HEK293 (cell line): ENCODE data around the gene PALM.

ENCODE experiments used
- CTCF ChIA-PET: fragments of 350-600 bp; formaldehyde crosslinking; extraction: SDS; loops from one replicate; lab custom pipeline; 2021; ENCODE audit warnings: antibody characterized with exemption; lab: Yijun Ruan, JAX
- POLR2A ChIA-PET: fragments of 300-600 bp; formaldehyde crosslinking; extraction: SDS; loops from one replicate; lab custom pipeline; 2020; ENCODE audit warnings: antibody characterized with exemption, inconsistent platforms; lab: Yijun Ruan, JAX
- H3K27ac ChIP-seq: fragments of 200-500 bp; sonication (Bioruptor generic); 2 replicates; pipeline ENCODE4 v1.5.1; 2014; ENCODE audit warnings: low read depth, low read length, control low read depth, inconsistent platforms; ENCODE audit errors: extremely low read depth
- H3K36me3 ChIP-seq, 2 experiments: fragments of 200-500 bp in 1 of 2; sonication (Bioruptor generic) in 1 of 2; 1 replicate in 1 of 2; 2 replicates in 1 of 2; pipeline ENCODE4 v1.5.1; 2014 to 2017; ENCODE audit warnings: inconsistent platforms in 2 of 2, low read length in 2 of 2; ENCODE audit not compliant: control insufficient read depth in 2 of 2, insufficient read depth in 1 of 2
- H3K4me1 ChIP-seq: fragments of 200-500 bp; sonication (Bioruptor generic); 2 replicates; pipeline ENCODE4 v1.5.1; 2014; ENCODE audit warnings: mild to moderate bottlenecking, low read length, inconsistent platforms; ENCODE audit not compliant: control insufficient read depth, insufficient read depth
- H3K4me3 ChIP-seq: 2 replicates; pipeline ENCODE4 v1.5.1; 2011; ENCODE audit warnings: low read depth, mild to moderate bottlenecking, control low read depth, low read length, moderate library complexity
- H3K9me3 ChIP-seq: fragments of 200-500 bp; sonication (Bioruptor generic); 2 replicates; pipeline ENCODE4 v1.5.1; 2014; ENCODE audit warnings: low read depth, low read length, inconsistent platforms; ENCODE audit not compliant: control insufficient read depth, insufficient read depth
- BCL11B ChIP-seq: fragments of 450-650 bp; formaldehyde crosslinking; IDR thresholded peaks from 2 replicates; pipeline ENCODE4 v1.5.1; 2016; ENCODE audit warnings: low read depth, missing biosample characterization, missing genetic modification characterization
- GLIS1 ChIP-seq: fragments of 450-650 bp; formaldehyde crosslinking; IDR thresholded peaks from 2 replicates; pipeline ENCODE4 v1.5.1; 2016; ENCODE audit warnings: missing biosample characterization, missing genetic modification characterization
- GLIS2 ChIP-seq: fragments of 450-650 bp; formaldehyde crosslinking; IDR thresholded peaks from 2 replicates; pipeline ENCODE4 v1.5.1; 2016; ENCODE audit warnings: missing biosample characterization, missing genetic modification characterization
- IKZF3 ChIP-seq: fragments of 450-650 bp; IDR thresholded peaks from 2 replicates; pipeline ENCODE4 v1.5.0; 2018; ENCODE audit warnings: missing biosample characterization, mild to moderate bottlenecking, missing genetic modification characterization, moderate library complexity
- KLF1 ChIP-seq: fragments of 450-650 bp; formaldehyde crosslinking; IDR thresholded peaks from 2 replicates; pipeline ENCODE4 v1.5.1; 2016; ENCODE audit warnings: missing biosample characterization, missing genetic modification characterization
- SP2 ChIP-seq: fragments of 450-650 bp; formaldehyde crosslinking; IDR thresholded peaks from 2 replicates; pipeline ENCODE4 v1.5.1; 2016; ENCODE audit warnings: missing biosample characterization, missing genetic modification characterization
- SP3 ChIP-seq: fragments of 450-650 bp; formaldehyde crosslinking; IDR thresholded peaks from 2 replicates; pipeline ENCODE4 v1.5.1; 2016; ENCODE audit warnings: missing biosample characterization, missing genetic modification characterization
- WT1 ChIP-seq: fragments of 450-650 bp; formaldehyde crosslinking; IDR thresholded peaks from 2 replicates; pipeline ENCODE4 v1.5.1; 2016; ENCODE audit warnings: missing biosample characterization, missing genetic modification characterization
- ZBTB20 ChIP-seq: fragments of 450-650 bp; formaldehyde crosslinking; IDR thresholded peaks from 2 replicates; pipeline ENCODE4 v1.5.1; 2016; ENCODE audit warnings: missing biosample characterization, missing genetic modification characterization
- ZBTB8A ChIP-seq: fragments of 450-650 bp; formaldehyde crosslinking; IDR thresholded peaks from 2 replicates; pipeline ENCODE4 v1.5.1; 2016; ENCODE audit warnings: missing biosample characterization, missing genetic modification characterization
- ZFP69B ChIP-seq: fragments of 450-650 bp; formaldehyde crosslinking; IDR thresholded peaks from 2 replicates; pipeline ENCODE4 v1.5.1; 2016; ENCODE audit warnings: missing biosample characterization, missing genetic modification characterization
- ZIC2 ChIP-seq: fragments of 450-650 bp; formaldehyde crosslinking; IDR thresholded peaks from 2 replicates; pipeline ENCODE4 v1.5.1; 2016; ENCODE audit warnings: missing biosample characterization, missing genetic modification characterization
- ZNF121 ChIP-seq: fragments of 450-650 bp; formaldehyde crosslinking; IDR thresholded peaks from 2 replicates; pipeline ENCODE4 v1.5.1; 2016; ENCODE audit warnings: missing biosample characterization, missing genetic modification characterization
- ZNF335 ChIP-seq: fragments of 450-650 bp; formaldehyde crosslinking; conservative IDR thresholded peaks from 2 replicates; pipeline ENCODE4 v1.5.1; 2016; ENCODE audit warnings: missing biosample characterization, missing genetic modification characterization
- ZNF394 ChIP-seq: fragments of 450-650 bp; formaldehyde crosslinking; IDR thresholded peaks from 2 replicates; pipeline ENCODE4 v1.5.1; 2016; ENCODE audit warnings: missing biosample characterization, missing genetic modification characterization, mild to moderate bottlenecking, moderate library complexity, borderline replicate concordance
- ZNF544 ChIP-seq: fragments of 450-650 bp; formaldehyde crosslinking; IDR thresholded peaks from 2 replicates; pipeline ENCODE4 v1.5.0; 2017; ENCODE audit warnings: missing biosample characterization, missing genetic modification characterization
- ZNF561 ChIP-seq: fragments of 450-650 bp; IDR thresholded peaks from 2 replicates; pipeline ENCODE4 v1.5.1; 2018; ENCODE audit warnings: missing biosample characterization, missing genetic modification characterization, borderline replicate concordance
- ZNF596 ChIP-seq: fragments of 450-650 bp; IDR thresholded peaks from 2 replicates; pipeline ENCODE4 v1.5.0; 2018; ENCODE audit warnings: missing biosample characterization, mild to moderate bottlenecking, missing genetic modification characterization, moderate library complexity
- ZNF624 ChIP-seq: fragments of 450-650 bp; formaldehyde crosslinking; IDR thresholded peaks from 2 replicates; pipeline ENCODE4 v1.5.1; 2017; ENCODE audit warnings: missing biosample characterization, missing genetic modification characterization
- ZNF677 ChIP-seq: fragments of 450-650 bp; IDR thresholded peaks from 2 replicates; pipeline ENCODE4 v1.5.0; 2018; ENCODE audit warnings: missing biosample characterization, mild to moderate bottlenecking, missing genetic modification characterization, moderate library complexity
- TF ChIP-seq, protein P1 (sequence below): fragments of 450-650 bp; formaldehyde crosslinking; IDR thresholded peaks from 2 replicates; pipeline ENCODE4 v1.5.1; 2017; ENCODE audit warnings: missing biosample characterization, missing genetic modification characterization
- TF ChIP-seq, protein P2 (sequence below): fragments of 450-650 bp; formaldehyde crosslinking; IDR thresholded peaks from 2 replicates; pipeline ENCODE4 v1.5.1; 2016; ENCODE audit warnings: missing biosample characterization, missing genetic modification characterization
- TF ChIP-seq, protein P3 (sequence below): fragments of 450-650 bp; formaldehyde crosslinking; IDR thresholded peaks from 2 replicates; pipeline ENCODE4 v1.5.1; 2016; ENCODE audit warnings: missing biosample characterization, missing genetic modification characterization
- TF ChIP-seq, protein P4 (sequence below): fragments of 450-650 bp; formaldehyde crosslinking; IDR thresholded peaks from 2 replicates; pipeline ENCODE4 v1.5.1; 2017; ENCODE audit warnings: missing biosample characterization, missing genetic modification characterization

Gene PALM

DNA sequence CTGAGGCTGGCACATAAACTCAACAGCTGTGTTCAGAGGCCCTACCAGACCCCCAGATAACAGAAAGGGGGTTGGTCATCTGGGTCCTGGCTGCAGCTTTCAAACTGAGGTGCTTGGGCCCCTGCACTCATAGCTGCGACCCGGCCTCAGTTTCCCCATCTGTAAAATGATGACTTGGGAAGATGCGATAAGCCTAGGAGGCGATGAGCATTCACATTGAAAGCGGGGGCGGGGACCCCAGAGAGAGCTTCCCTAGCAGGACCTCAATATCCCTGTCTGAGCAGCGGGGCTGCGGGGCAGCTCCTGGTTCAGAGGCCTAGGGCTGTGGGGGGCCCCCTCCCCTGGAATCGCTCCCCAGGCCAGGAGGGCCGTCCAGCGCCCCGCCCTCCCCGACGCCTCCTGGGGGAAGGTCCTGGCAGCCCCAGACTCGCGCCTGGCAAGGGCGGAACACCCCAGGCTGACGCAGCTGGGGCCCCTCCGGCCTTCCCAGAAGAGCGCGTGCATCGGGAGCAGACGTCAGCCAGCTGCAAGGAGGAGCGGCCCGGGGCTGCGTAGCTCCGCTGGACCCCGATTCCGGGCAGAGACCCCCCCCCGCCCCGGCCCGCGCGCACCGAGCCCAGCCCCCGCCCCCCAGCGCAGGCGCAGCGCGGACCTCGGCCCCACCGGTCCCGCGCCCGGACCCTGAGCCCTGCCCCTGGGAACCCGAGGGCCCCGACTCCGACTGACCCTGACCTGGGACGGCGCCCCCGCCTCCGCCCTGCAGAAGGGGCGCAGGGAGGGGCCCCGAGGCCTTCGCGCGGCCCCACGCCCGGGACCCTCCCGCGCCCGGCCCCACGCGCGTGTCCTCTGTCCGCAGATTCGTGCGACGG, 29.1 kb upstream of the PALM start:
- peak overlapping the region; percentile 92 for H3K27ac ChIP-seq
- TF ChIP-seq SP2 (peak; percentile 62), IKZF3 (tag by site-specific recombination) (no peak), ZNF561 (tag by site-specific recombination) (peak; percentile 73; the same call in 1 of the 2 replicates), ZNF544 (tag by site-specific recombination) (no peak), BCL11B (no peak), KLF1 (tag by site-specific recombination) (peak; percentile 56), ZFP69B (tag by site-specific recombination) (no peak), ZNF624 (tag by site-specific recombination) (no peak), ZIC2 (peak; percentile 73), ZBTB20 (tag by site-specific recombination) (peak; percentile 33; the same call in 1 of the 2 replicates), ZNF335 (tag by site-specific recombination) (peak; percentile 69), WT1 (tag by site-specific recombination) (no peak), ZNF394 (no peak), ZBTB8A (tag by site-specific recombination) (peak; percentile 54; the same call in 1 of the 2 replicates), ZNF677 (tag by site-specific recombination) (0 out of 2 replicates have a peak, but pooled peaks have one; percentile 49), ZNF121 (no peak), SP3 (tag by site-specific recombination) (peak; percentile 55), GLIS1 (tag by site-specific recombination) (peak; percentile 95), ZNF596 (tag by site-specific recombination) (peak; percentile 52; the same call in 1 of the 2 replicates), GLIS2 (tag by site-specific recombination) (peak; percentile 59)
- TF ChIP-seq, protein P1, sequence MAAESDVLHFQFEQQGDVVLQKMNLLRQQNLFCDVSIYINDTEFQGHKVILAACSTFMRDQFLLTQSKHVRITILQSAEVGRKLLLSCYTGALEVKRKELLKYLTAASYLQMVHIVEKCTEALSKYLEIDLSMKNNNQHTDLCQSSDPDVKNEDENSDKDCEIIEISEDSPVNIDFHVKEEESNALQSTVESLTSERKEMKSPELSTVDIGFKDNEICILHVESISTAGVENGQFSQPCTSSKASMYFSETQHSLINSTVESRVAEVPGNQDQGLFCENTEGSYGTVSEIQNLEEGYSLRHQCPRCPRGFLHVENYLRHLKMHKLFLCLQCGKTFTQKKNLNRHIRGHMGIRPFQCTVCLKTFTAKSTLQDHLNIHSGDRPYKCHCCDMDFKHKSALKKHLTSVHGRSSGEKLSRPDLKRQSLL (tag by site-specific recombination), result no peak
- TF ChIP-seq, protein P2, sequence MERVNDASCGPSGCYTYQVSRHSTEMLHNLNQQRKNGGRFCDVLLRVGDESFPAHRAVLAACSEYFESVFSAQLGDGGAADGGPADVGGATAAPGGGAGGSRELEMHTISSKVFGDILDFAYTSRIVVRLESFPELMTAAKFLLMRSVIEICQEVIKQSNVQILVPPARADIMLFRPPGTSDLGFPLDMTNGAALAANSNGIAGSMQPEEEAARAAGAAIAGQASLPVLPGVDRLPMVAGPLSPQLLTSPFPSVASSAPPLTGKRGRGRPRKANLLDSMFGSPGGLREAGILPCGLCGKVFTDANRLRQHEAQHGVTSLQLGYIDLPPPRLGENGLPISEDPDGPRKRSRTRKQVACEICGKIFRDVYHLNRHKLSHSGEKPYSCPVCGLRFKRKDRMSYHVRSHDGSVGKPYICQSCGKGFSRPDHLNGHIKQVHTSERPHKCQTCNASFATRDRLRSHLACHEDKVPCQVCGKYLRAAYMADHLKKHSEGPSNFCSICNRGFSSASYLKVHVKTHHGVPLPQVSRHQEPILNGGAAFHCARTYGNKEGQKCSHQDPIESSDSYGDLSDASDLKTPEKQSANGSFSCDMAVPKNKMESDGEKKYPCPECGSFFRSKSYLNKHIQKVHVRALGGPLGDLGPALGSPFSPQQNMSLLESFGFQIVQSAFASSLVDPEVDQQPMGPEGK (tag by site-specific recombination), result peak; percentile 63
- TF ChIP-seq, protein P3, sequence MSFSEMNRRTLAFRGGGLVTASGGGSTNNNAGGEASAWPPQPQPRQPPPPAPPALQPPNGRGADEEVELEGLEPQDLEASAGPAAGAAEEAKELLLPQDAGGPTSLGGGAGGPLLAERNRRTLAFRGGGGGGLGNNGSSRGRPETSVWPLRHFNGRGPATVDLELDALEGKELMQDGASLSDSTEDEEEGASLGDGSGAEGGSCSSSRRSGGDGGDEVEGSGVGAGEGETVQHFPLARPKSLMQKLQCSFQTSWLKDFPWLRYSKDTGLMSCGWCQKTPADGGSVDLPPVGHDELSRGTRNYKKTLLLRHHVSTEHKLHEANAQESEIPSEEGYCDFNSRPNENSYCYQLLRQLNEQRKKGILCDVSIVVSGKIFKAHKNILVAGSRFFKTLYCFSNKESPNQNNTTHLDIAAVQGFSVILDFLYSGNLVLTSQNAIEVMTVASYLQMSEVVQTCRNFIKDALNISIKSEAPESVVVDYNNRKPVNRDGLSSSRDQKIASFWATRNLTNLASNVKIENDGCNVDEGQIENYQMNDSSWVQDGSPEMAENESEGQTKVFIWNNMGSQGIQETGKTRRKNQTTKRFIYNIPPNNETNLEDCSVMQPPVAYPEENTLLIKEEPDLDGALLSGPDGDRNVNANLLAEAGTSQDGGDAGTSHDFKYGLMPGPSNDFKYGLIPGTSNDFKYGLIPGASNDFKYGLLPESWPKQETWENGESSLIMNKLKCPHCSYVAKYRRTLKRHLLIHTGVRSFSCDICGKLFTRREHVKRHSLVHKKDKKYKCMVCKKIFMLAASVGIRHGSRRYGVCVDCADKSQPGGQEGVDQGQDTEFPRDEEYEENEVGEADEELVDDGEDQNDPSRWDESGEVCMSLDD (tag by site-specific recombination), result peak; percentile 55; the same call in 1 of the 2 replicates
- TF ChIP-seq, protein P4, sequence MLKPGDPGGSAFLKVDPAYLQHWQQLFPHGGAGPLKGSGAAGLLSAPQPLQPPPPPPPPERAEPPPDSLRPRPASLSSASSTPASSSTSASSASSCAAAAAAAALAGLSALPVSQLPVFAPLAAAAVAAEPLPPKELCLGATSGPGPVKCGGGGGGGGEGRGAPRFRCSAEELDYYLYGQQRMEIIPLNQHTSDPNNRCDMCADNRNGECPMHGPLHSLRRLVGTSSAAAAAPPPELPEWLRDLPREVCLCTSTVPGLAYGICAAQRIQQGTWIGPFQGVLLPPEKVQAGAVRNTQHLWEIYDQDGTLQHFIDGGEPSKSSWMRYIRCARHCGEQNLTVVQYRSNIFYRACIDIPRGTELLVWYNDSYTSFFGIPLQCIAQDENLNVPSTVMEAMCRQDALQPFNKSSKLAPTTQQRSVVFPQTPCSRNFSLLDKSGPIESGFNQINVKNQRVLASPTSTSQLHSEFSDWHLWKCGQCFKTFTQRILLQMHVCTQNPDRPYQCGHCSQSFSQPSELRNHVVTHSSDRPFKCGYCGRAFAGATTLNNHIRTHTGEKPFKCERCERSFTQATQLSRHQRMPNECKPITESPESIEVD (tag by site-specific recombination), result no peak

More for the DNA sequence above, 29.1 kb upstream of the PALM start:
- no peaks in the 10 kb centered on the region for H3K9me3 ChIP-seq
- ChIA-PET CTCF (interaction anchor here (0.6 to 1.0 kb wide), 4 partner anchors 8 to 57 kb away, joined by 3 to 8 read pairs (median 3); no protein-coding TSS in a partner anchor), POLR2A (interaction anchor here (0.5 to 2.0 kb wide), 8 partner anchors 17 to 533 kb away, joined by 3 to 10 read pairs (median 4); partner anchors contain the start of genes PALM and RNF126)
- no peaks in the 10 kb centered on the region for H3K4me1 ChIP-seq
- no peaks in the 10 kb centered on the region for H3K36me3 ChIP-seq
- H3K4me3 ChIP-seq, result peak overlapping the region; percentile 57
